ENCODE results near the gene VARS1.

GRCh38 chr6:31825553-31825952 is 30.0 kb upstream of the VARS1 start:
- TF ChIP-seq EZH2 (IDR thresholded peaks at IDR 0.05; ENCODE audit: insufficient read depth, poor library complexity, severe bottlenecking) (no peak), EZH2phosphoT487 (IDR thresholded peaks at IDR 0.05; ENCODE audit: insufficient read depth, low read depth) (no peak)
